Stimulated activated naive CD8-positive, alpha-beta T cell treated with anti-CD3 and anti-CD28 coated beads, Interleukin-15, Interleukin-2, amounts not matched to agents 100 ng/mL and 50 ng/mL, for 24 hours (primary cell): Measurements from ENCODE around the gene SH3D19.
"Not testable (repeated sequence)": the region's sequence is repeated elsewhere in the genome, so short reads cannot be mapped to it uniquely, and the experiment has no call there.

ENCODE experiments used
- H3K27ac Mint-ChIP-seq: one replicate; pipeline ENCODE4 v1.8.0; 2021; ENCODE audit warnings: mild to moderate bottlenecking, mixed read lengths
- H3K27me3 Mint-ChIP-seq: one replicate; pipeline ENCODE4 v1.8.0; 2021; ENCODE audit warnings: mixed read lengths
- H3K36me3 Mint-ChIP-seq: one replicate; pipeline ENCODE4 v1.8.0; 2021; ENCODE audit warnings: low read depth, mixed read lengths
- H3K4me1 Mint-ChIP-seq: one replicate; pipeline ENCODE4 v1.8.0; 2021; ENCODE audit warnings: low read depth, mixed read lengths
- H3K4me3 Mint-ChIP-seq: one replicate; pipeline ENCODE4 v1.8.0; 2021; ENCODE audit warnings: mild to moderate bottlenecking, mixed read lengths
- H3K9me3 Mint-ChIP-seq: one replicate; pipeline ENCODE4 v1.8.0; 2021; ENCODE audit warnings: mixed read lengths

Gene SH3D19

GRCh38 chr4:151157543-151157942 is 167.9 kb downstream of the SH3D19 start:
- no peaks in the 10 kb centered on the region for H3K36me3 Mint-ChIP-seq
- H3K9me3 Mint-ChIP-seq: peaks cover 5% of the 10 kb centered on the region
- peaks cover 21% of the 10 kb centered on the region for H3K27me3 Mint-ChIP-seq
- no peak overlapping the region for H3K4me3 Mint-ChIP-seq
- no peak overlapping the region for H3K27ac Mint-ChIP-seq
- H3K4me1 Mint-ChIP-seq: no peaks in the 10 kb centered on the region

GRCh38 chr4:151153585-151153984 is 171.8 kb downstream of the SH3D19 start:
- peaks cover 5% of the 10 kb centered on the region for H3K9me3 Mint-ChIP-seq
- H3K27me3 Mint-ChIP-seq: peaks cover 21% of the 10 kb centered on the region
- H3K36me3 Mint-ChIP-seq: no peaks in the 10 kb centered on the region
- no peak overlapping the region for H3K4me3 Mint-ChIP-seq
- H3K4me1 Mint-ChIP-seq: no peaks in the 10 kb centered on the region
- no peak overlapping the region for H3K27ac Mint-ChIP-seq

- Mint-ChIP-seq H3K9me3 (no peaks in the 10 kb centered on the region), H3K27ac (no peak overlapping the region), H3K4me1 (no peaks in the 10 kb centered on the region), H3K27me3 (peaks cover 12% of the 10 kb centered on the region), H3K4me3 (no peak overlapping the region), H3K36me3 (no peaks in the 10 kb centered on the region)
These were observed 173.4 kb downstream of the SH3D19 start for GRCh38 chr4:151152028-151152427.

- Mint-ChIP-seq H3K27ac (no peak overlapping the region), H3K27me3 (peaks cover 3% of the 10 kb centered on the region), H3K4me1 (no peaks in the 10 kb centered on the region), H3K9me3 (no peaks in the 10 kb centered on the region), H3K4me3 (no peak overlapping the region), H3K36me3 (no peaks in the 10 kb centered on the region)
These were observed 174.4 kb downstream of the SH3D19 start for GRCh38 chr4:151150821-151151580.

- Mint-ChIP-seq H3K27ac (no peak overlapping the region), H3K4me1 (no peaks in the 10 kb centered on the region), H3K9me3 (no peaks in the 10 kb centered on the region), H3K27me3 (peaks cover 3% of the 10 kb centered on the region), H3K36me3 (no peaks in the 10 kb centered on the region), H3K4me3 (no peak overlapping the region)
These were observed 177.1 kb downstream of the SH3D19 start for GRCh38 chr4:151148261-151148660.

- H3K4me1 Mint-ChIP-seq: no peaks in the 10 kb centered on the region
- no peaks in the 10 kb centered on the region for H3K36me3 Mint-ChIP-seq
- no peak overlapping the region for H3K4me3 Mint-ChIP-seq
- H3K9me3 Mint-ChIP-seq: no peaks in the 10 kb centered on the region
- H3K27ac Mint-ChIP-seq: no peak overlapping the region
- peaks cover 3% of the 10 kb centered on the region for H3K27me3 Mint-ChIP-seq
These were observed 178.4 kb downstream of the SH3D19 start for GRCh38 chr4:151147000-151147399.

- no peaks in the 10 kb centered on the region for H3K9me3 Mint-ChIP-seq
- H3K4me1 Mint-ChIP-seq: no peaks in the 10 kb centered on the region
- H3K36me3 Mint-ChIP-seq: no peaks in the 10 kb centered on the region
- H3K27ac Mint-ChIP-seq: no peak overlapping the region
- no peak overlapping the region for H3K4me3 Mint-ChIP-seq
- no peaks in the 10 kb centered on the region for H3K27me3 Mint-ChIP-seq
These were observed 180.9 kb downstream of the SH3D19 start for GRCh38 chr4:151144329-151145072.

- no peak overlapping the region for H3K4me3 Mint-ChIP-seq
- H3K36me3 Mint-ChIP-seq: no peaks in the 10 kb centered on the region
- H3K9me3 Mint-ChIP-seq: no peaks in the 10 kb centered on the region
- no peaks in the 10 kb centered on the region for H3K27me3 Mint-ChIP-seq
- no peak overlapping the region for H3K27ac Mint-ChIP-seq
- H3K4me1 Mint-ChIP-seq: no peaks in the 10 kb centered on the region
These were observed 181.6 kb downstream of the SH3D19 start for GRCh38 chr4:151143811-151144210.

- no peaks in the 10 kb centered on the region for H3K9me3 Mint-ChIP-seq
- no peaks in the 10 kb centered on the region for H3K27me3 Mint-ChIP-seq
- no peak overlapping the region for H3K27ac Mint-ChIP-seq
- H3K36me3 Mint-ChIP-seq: no peaks in the 10 kb centered on the region
- no peaks in the 10 kb centered on the region for H3K4me1 Mint-ChIP-seq
- no peak overlapping the region for H3K4me3 Mint-ChIP-seq
These were observed 182.2 kb downstream of the SH3D19 start for GRCh38 chr4:151143162-151143561.

- Mint-ChIP-seq H3K27ac (no peak overlapping the region), H3K36me3 (no peaks in the 10 kb centered on the region), H3K4me1 (no peaks in the 10 kb centered on the region), H3K27me3 (no peaks in the 10 kb centered on the region), H3K9me3 (no peaks in the 10 kb centered on the region), H3K4me3 (no peak overlapping the region)
These were observed 182.6 kb downstream of the SH3D19 start for GRCh38 chr4:151142758-151143157.

GRCh38 chr4:151139814-151140213 is 185.6 kb downstream of the SH3D19 start:
- Mint-ChIP-seq H3K4me1 (no peaks in the 10 kb centered on the region), H3K36me3 (no peaks in the 10 kb centered on the region), H3K9me3 (no peaks in the 10 kb centered on the region), H3K4me3 (no peak overlapping the region), H3K27me3 (no peaks in the 10 kb centered on the region), H3K27ac (no peak overlapping the region)

GRCh38 chr4:151136048-151136447 is 189.4 kb downstream of the SH3D19 start:
- H3K4me1 Mint-ChIP-seq, H3K4me3 Mint-ChIP-seq, H3K27ac Mint-ChIP-seq, H3K9me3 Mint-ChIP-seq, H3K36me3 Mint-ChIP-seq, H3K27me3 Mint-ChIP-seq: not testable (repeated sequence)

- H3K27ac Mint-ChIP-seq: no peak overlapping the region
These were observed 192.1 kb downstream of the SH3D19 start for GRCh38 chr4:151133311-151133710.

GRCh38 chr4:151129796-151130195 is 195.6 kb downstream of the SH3D19 start:
- H3K4me1 Mint-ChIP-seq: no peaks in the 10 kb centered on the region
- H3K9me3 Mint-ChIP-seq: no peaks in the 10 kb centered on the region

More at GRCh38 chr4:151133311-151133710, 192.1 kb downstream of the SH3D19 start:
- H3K36me3 Mint-ChIP-seq: no peaks in the 10 kb centered on the region
- H3K9me3 Mint-ChIP-seq: no peaks in the 10 kb centered on the region
- no peak overlapping the region for H3K4me3 Mint-ChIP-seq
- no peaks in the 10 kb centered on the region for H3K4me1 Mint-ChIP-seq
- no peaks in the 10 kb centered on the region for H3K27me3 Mint-ChIP-seq

GRCh38 chr4:151117371-151117962 is 207.9 kb downstream of the SH3D19 start:
- H3K27ac Mint-ChIP-seq: no peak overlapping the region
- H3K4me1 Mint-ChIP-seq: peaks cover 3% of the 10 kb centered on the region
- no peaks in the 10 kb centered on the region for H3K9me3 Mint-ChIP-seq
- H3K27me3 Mint-ChIP-seq: no peaks in the 10 kb centered on the region
- H3K36me3 Mint-ChIP-seq: peaks cover 7% of the 10 kb centered on the region
- no peak overlapping the region for H3K4me3 Mint-ChIP-seq

More at GRCh38 chr4:151129796-151130195, 195.6 kb downstream of the SH3D19 start:
- H3K27ac Mint-ChIP-seq: no peak overlapping the region
- no peaks in the 10 kb centered on the region for H3K36me3 Mint-ChIP-seq
- no peaks in the 10 kb centered on the region for H3K27me3 Mint-ChIP-seq
- no peak overlapping the region for H3K4me3 Mint-ChIP-seq
